ENCODE results near the gene RAP1A.

DNA sequence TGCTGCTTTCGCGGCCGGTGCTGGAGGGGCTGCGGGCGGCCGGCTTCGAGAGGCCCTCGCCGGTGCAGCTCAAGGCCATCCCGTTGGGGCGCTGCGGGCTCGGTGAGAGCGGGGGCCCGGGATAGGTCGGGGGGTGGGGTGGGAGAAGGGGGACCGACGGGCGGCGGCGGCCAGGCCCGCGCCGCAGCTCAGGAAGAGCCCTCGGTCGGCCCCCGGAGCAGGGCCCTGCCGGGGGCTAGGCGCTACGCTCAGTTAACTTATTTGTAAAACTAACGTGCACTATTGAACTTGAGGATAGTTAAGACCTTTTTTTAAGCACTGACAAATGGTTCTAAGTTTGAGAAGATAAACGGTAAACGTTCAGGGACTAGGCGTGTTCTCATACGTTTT lies 136.5 kb downstream of the RAP1A start:
- TF ChIP-seq, protein P1, sequence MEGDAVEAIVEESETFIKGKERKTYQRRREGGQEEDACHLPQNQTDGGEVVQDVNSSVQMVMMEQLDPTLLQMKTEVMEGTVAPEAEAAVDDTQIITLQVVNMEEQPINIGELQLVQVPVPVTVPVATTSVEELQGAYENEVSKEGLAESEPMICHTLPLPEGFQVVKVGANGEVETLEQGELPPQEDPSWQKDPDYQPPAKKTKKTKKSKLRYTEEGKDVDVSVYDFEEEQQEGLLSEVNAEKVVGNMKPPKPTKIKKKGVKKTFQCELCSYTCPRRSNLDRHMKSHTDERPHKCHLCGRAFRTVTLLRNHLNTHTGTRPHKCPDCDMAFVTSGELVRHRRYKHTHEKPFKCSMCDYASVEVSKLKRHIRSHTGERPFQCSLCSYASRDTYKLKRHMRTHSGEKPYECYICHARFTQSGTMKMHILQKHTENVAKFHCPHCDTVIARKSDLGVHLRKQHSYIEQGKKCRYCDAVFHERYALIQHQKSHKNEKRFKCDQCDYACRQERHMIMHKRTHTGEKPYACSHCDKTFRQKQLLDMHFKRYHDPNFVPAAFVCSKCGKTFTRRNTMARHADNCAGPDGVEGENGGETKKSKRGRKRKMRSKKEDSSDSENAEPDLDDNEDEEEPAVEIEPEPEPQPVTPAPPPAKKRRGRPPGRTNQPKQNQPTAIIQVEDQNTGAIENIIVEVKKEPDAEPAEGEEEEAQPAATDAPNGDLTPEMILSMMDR (conservative IDR thresholded peaks at IDR 0.05; ENCODE audit: low read length), result no peak
- no peak for TF ChIP-seq EZH2phosphoT487 (IDR thresholded peaks at IDR 0.05; ENCODE audit: borderline replicate concordance)
